DOHH2 (cell line): Measurements from ENCODE around the gene ANKRD9.

Experiments used
- H3F3A ChIP-seq: fragments of 200-600 bp; sonication (generic), shearing (Covaris generic); 2 replicates; pipeline ENCODE4 v1.6.0; 2016; ENCODE audit warnings: antibody characterized with exemption, mild to moderate bottlenecking; ENCODE audit not compliant: control insufficient read depth, insufficient read depth
- H3K27ac ChIP-seq: fragments of 200-600 bp; sonication (generic); 2 replicates; pipeline ENCODE4 v1.5.1; 2014; ENCODE audit warnings: low read depth, mild to moderate bottlenecking, low read length, moderate library complexity
- H3K27me3 ChIP-seq: fragments of 200-600 bp; sonication (generic); 2 replicates; pipeline ENCODE4 v1.6.1; 2014; ENCODE audit warnings: mild to moderate bottlenecking, low read length, mixed read lengths; ENCODE audit not compliant: control insufficient read depth
- H3K36me3 ChIP-seq: fragments of 200-600 bp; sonication (generic); 2 replicates; pipeline ENCODE4 v1.6.1; 2014; ENCODE audit warnings: mild to moderate bottlenecking, low read length, moderate library complexity, mixed read lengths; ENCODE audit not compliant: control insufficient read depth
- H3K4me1 ChIP-seq: fragments of 200-600 bp; sonication (generic); 2 replicates; pipeline ENCODE4 v1.6.1; 2014; ENCODE audit warnings: mild to moderate bottlenecking, low read length, mixed read lengths; ENCODE audit not compliant: control insufficient read depth
- H3K4me2 ChIP-seq: fragments of 200-600 bp; sonication (generic); 2 replicates; pipeline ENCODE4 v1.6.0; 2014; ENCODE audit warnings: mild to moderate bottlenecking, low read length, moderate library complexity
- H3K4me3 ChIP-seq: fragments of 200-600 bp; sonication (generic); 2 replicates; pipeline ENCODE4 v1.5.1; 2014; ENCODE audit warnings: mild to moderate bottlenecking, low read length, mixed read lengths
- H3K79me2 ChIP-seq: fragments of 200-600 bp; sonication (generic); 2 replicates; pipeline ENCODE4 v1.6.1; 2014; ENCODE audit warnings: mild to moderate bottlenecking, low read length, mixed read lengths; ENCODE audit not compliant: control insufficient read depth
- H3K9me2 ChIP-seq: fragments of 200-600 bp; sonication (generic); replicated peaks from 2 replicates; pipeline ENCODE4 v1.6.1; 2014; ENCODE audit warnings: mild to moderate bottlenecking, low read length, mixed read lengths; ENCODE audit not compliant: control insufficient read depth
- H3K9me3 ChIP-seq: fragments of 200-600 bp; sonication (generic); 2 replicates; pipeline ENCODE4 v1.6.1; 2014; ENCODE audit warnings: antibody characterized with exemption, low read length, mixed read lengths; ENCODE audit not compliant: control insufficient read depth, insufficient read depth
- H4K20me1 ChIP-seq: fragments of 200-600 bp; sonication (generic); 2 replicates; pipeline ENCODE4 v1.6.0; 2014; ENCODE audit warnings: low read depth, mild to moderate bottlenecking, antibody characterized with exemption, low read length, moderate library complexity; ENCODE audit not compliant: control insufficient read depth, insufficient read depth
- CTCF ChIP-seq: fragments of 200-600 bp; sonication (generic); IDR thresholded peaks from one replicate; pipeline ENCODE4 v1.5.1; 2014; ENCODE audit warnings: antibody characterized with exemption, mild to moderate bottlenecking, low read depth, low read length; ENCODE audit not compliant: poor library complexity, severe bottlenecking
- EZH2phosphoT487 ChIP-seq: fragments of 200-600 bp; sonication (generic); IDR thresholded peaks from 2 replicates; pipeline ENCODE4 v1.6.1; 2017; ENCODE audit warnings: borderline replicate concordance, mild to moderate bottlenecking, antibody characterized with exemption, low read length, moderate library complexity, mixed read lengths

The ANKRD9 gene

GRCh38 chr14:102486513-102487203 is 22.9 kb downstream of the ANKRD9 start:
- Histone ChIP-seq H3K4me1 (no peaks in the 10 kb centered on the region), H3K79me2 (no peaks in the 10 kb centered on the region), H3K27me3 (no peaks in the 10 kb centered on the region), H3K4me3 (no peak overlapping the region), H3K9me2 (no peaks in the 10 kb centered on the region), H3F3A (no peaks in the 10 kb centered on the region), H4K20me1 (no peaks in the 10 kb centered on the region), H3K9me3 (no peaks in the 10 kb centered on the region), H3K36me3 (no peaks in the 10 kb centered on the region), H3K4me2 (no peak overlapping the region), H3K27ac (no peak overlapping the region)
- TF ChIP-seq EZH2phosphoT487 (no peak), CTCF (no peak)

- H3K4me3 ChIP-seq, result no peak overlapping the region
- no peaks in the 10 kb centered on the region for H3F3A ChIP-seq
- H3K9me3 ChIP-seq, result no peaks in the 10 kb centered on the region
- H3K27ac ChIP-seq, result no peak overlapping the region
- TF ChIP-seq CTCF, result no peak
- no peak for TF ChIP-seq EZH2phosphoT487
- H4K20me1 ChIP-seq, result no peaks in the 10 kb centered on the region
- H3K36me3 ChIP-seq, result no peaks in the 10 kb centered on the region
- H3K4me1 ChIP-seq, result no peaks in the 10 kb centered on the region
- H3K79me2 ChIP-seq, result no peaks in the 10 kb centered on the region
- H3K9me2 ChIP-seq, result no peaks in the 10 kb centered on the region
- H3K27me3 ChIP-seq, result no peaks in the 10 kb centered on the region
- no peak overlapping the region for H3K4me2 ChIP-seq
Measured at GRCh38 chr14:102485693-102486512, 23.7 kb downstream of the ANKRD9 start.

GRCh38 chr14:102484316-102484715 is 25.3 kb downstream of the ANKRD9 start:
- Histone ChIP-seq H3K79me2 (no peaks in the 10 kb centered on the region), H3K4me2 (no peak overlapping the region), H3F3A (no peaks in the 10 kb centered on the region), H3K9me2 (no peaks in the 10 kb centered on the region), H3K27me3 (no peaks in the 10 kb centered on the region), H3K9me3 (no peaks in the 10 kb centered on the region), H3K4me1 (no peaks in the 10 kb centered on the region), H3K36me3 (no peaks in the 10 kb centered on the region), H3K4me3 (no peak overlapping the region), H3K27ac (no peak overlapping the region), H4K20me1 (no peaks in the 10 kb centered on the region)
- no peak for TF ChIP-seq CTCF
- no peak for TF ChIP-seq EZH2phosphoT487
